KMS-11 (cell line): ENCODE data around the gene BCAS1.
A peak's percentile ranks its signal among the peaks of the same experiment; 100 is the strongest.

Experiments
- H2AFZ ChIP-seq: fragments of 200-600 bp; sonication (generic); 2 replicates; pipeline ENCODE4 v1.6.1; 2016; ENCODE audit warnings: antibody characterized with exemption, mixed run types, low read depth
- H3K27ac ChIP-seq: fragments of 200-600 bp; sonication (generic); 2 replicates; pipeline ENCODE4 v1.6.1; 2016; ENCODE audit warnings: mild to moderate bottlenecking, mixed run types
- H3K27me3 ChIP-seq: fragments of 200-600 bp; sonication (generic); 2 replicates; pipeline ENCODE4 v1.6.1; 2017; ENCODE audit warnings: mild to moderate bottlenecking, low read depth, mixed run types, moderate library complexity; ENCODE audit not compliant: insufficient read depth
- H3K36me3 ChIP-seq: fragments of 200-600 bp; sonication (generic); 2 replicates; pipeline ENCODE4 v1.6.1; 2017; ENCODE audit warnings: mild to moderate bottlenecking, mixed run types; ENCODE audit not compliant: insufficient read depth
- H3K4me1 ChIP-seq: fragments of 200-600 bp; sonication (generic); 2 replicates; pipeline ENCODE4 v1.6.1; 2016; ENCODE audit warnings: mild to moderate bottlenecking, low read depth, mixed run types; ENCODE audit not compliant: poor library complexity, severe bottlenecking
- H3K4me2 ChIP-seq: fragments of 200-600 bp; sonication (generic); 2 replicates; pipeline ENCODE4 v1.7.0; 2016; ENCODE audit warnings: mild to moderate bottlenecking, mixed run types
- H3K4me3 ChIP-seq: fragments of 200-600 bp; sonication (generic); IDR thresholded peaks from 2 replicates; pipeline ENCODE4 v1.6.1; 2017; ENCODE audit warnings: low read depth, low read length, mixed read lengths; ENCODE audit not compliant: insufficient read depth
- H3K79me2 ChIP-seq: fragments of 200-600 bp; sonication (generic); 2 replicates; pipeline ENCODE4 v1.6.1; 2016; ENCODE audit warnings: low read depth, mixed run types; ENCODE audit not compliant: insufficient read depth
- H3K9ac ChIP-seq: fragments of 200-600 bp; sonication (generic); 2 replicates; pipeline ENCODE4 v1.6.1; 2016; ENCODE audit warnings: mild to moderate bottlenecking, mixed run types
- H4K20me1 ChIP-seq: fragments of 200-600 bp; sonication (generic); 2 replicates; pipeline ENCODE4 v1.6.1; 2016; ENCODE audit warnings: mild to moderate bottlenecking, mixed run types; ENCODE audit not compliant: insufficient read depth
- CTCF ChIP-seq: fragments of 200-600 bp; sonication (generic); conservative IDR thresholded peaks from 2 replicates; pipeline ENCODE4 v1.6.1; 2017; ENCODE audit warnings: low read depth, mild to moderate bottlenecking, antibody characterized with exemption, low read length, moderate library complexity, mixed read lengths

The BCAS1 gene

GRCh38 chr20:53918020-53918311 is 152.4 kb downstream of the BCAS1 start:
- no peak overlapping the region for H2AFZ ChIP-seq
- no peak overlapping the region for H3K4me3 ChIP-seq
- no peaks in the 10 kb centered on the region for H3K36me3 ChIP-seq
- no peak for TF ChIP-seq CTCF
- no peak overlapping the region for H3K9ac ChIP-seq
- no peak overlapping the region for H3K27ac ChIP-seq
- H3K79me2 ChIP-seq: no peaks in the 10 kb centered on the region
- H3K4me2 ChIP-seq: peak overlapping the region; percentile 2; the same call in 1 of the 2 replicates
- H4K20me1 ChIP-seq: no peaks in the 10 kb centered on the region
- peaks cover 42% of the 10 kb centered on the region for H3K4me1 ChIP-seq
- H3K27me3 ChIP-seq: no peaks in the 10 kb centered on the region

- TF ChIP-seq CTCF: no peak
- Histone ChIP-seq H3K4me2 (peak overlapping the region; percentile 2; the same call in 1 of the 2 replicates), H3K79me2 (no peaks in the 10 kb centered on the region), H4K20me1 (no peaks in the 10 kb centered on the region), H3K27me3 (no peaks in the 10 kb centered on the region), H3K4me1 (peaks cover 36% of the 10 kb centered on the region), H3K4me3 (no peak overlapping the region), H2AFZ (0 out of 2 replicates have a peak overlapping the region, but pooled peaks have one; percentile 17), H3K27ac (peak overlapping the region; percentile 4; the same call in 1 of the 2 replicates), H3K9ac (no peak overlapping the region), H3K36me3 (no peaks in the 10 kb centered on the region)
These were observed 153.0 kb downstream of the BCAS1 start for GRCh38 chr20:53917145-53918019.

- Histone ChIP-seq H3K79me2 (no peaks in the 10 kb centered on the region), H3K27ac (peak overlapping the region; percentile 66), H3K27me3 (no peaks in the 10 kb centered on the region), H2AFZ (peak overlapping the region; percentile 94), H3K9ac (peak overlapping the region; percentile 70; the same call in 1 of the 2 replicates), H3K36me3 (no peaks in the 10 kb centered on the region), H3K4me1 (peaks cover 34% of the 10 kb centered on the region), H3K4me3 (peak overlapping the region; percentile 69), H4K20me1 (no peaks in the 10 kb centered on the region), H3K4me2 (peak overlapping the region; percentile 97)
- no peak for TF ChIP-seq CTCF
These were observed 154.3 kb downstream of the BCAS1 start for GRCh38 chr20:53916173-53916512.

DNA sequence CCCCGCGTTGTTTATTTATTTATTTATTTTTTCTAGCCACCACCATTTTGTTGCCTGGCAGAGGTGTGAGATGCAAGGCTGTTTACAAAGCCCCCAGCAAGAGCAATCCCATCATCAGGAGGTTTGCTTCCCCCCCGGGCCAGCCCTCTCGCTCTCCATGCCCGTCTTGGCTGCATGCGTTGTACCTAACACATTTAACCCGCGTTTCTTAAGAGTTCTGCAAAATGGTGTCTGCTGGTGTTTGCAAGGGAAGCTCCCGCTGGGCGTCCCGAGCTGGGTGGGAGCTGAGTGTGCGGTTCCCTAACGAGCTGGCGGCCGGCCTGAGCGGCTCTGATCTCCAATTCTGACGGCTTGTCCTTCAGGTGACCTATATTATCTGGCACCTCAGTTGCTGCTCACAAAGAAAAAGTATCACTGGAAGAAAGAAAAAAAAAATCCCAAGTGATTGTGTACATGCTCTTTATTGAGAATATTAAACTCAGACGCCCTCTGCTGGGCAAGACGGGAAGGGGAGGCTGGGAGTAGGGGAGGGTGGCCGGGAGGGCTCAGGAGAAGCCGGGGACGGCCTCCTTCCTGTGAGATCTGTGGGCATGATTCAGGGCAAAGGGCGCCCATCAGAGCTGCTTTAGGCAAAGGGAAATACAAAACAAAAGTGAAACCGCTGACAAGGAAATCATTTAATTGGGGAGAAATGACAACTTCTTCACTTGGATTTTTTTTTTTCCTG is 154.8 kb downstream of the BCAS1 start:
- Histone ChIP-seq H2AFZ (peak overlapping the region; percentile 94), H3K79me2 (no peaks in the 10 kb centered on the region), H3K4me2 (peak overlapping the region; percentile 97), H3K4me1 (peaks cover 34% of the 10 kb centered on the region), H3K9ac (peak overlapping the region; percentile 70), H3K27ac (peak overlapping the region; percentile 66), H4K20me1 (no peaks in the 10 kb centered on the region), H3K27me3 (no peaks in the 10 kb centered on the region), H3K36me3 (no peaks in the 10 kb centered on the region), H3K4me3 (peak overlapping the region; percentile 69)
- TF ChIP-seq CTCF: peak; percentile 97
